ENCODE results near the gene SMAD3.
"Not testable (repeated sequence)": the region's sequence is repeated elsewhere in the genome, so short reads cannot be mapped to it uniquely, and the experiment has no call there.

Gene SMAD3

GRCh38 chr15:67065531-67066005 lies at the start of gene SMAD3:
TSS of gene SMAD3 (plus strand) at chr15:67065602. CDS start at chr15:67066155, 553 bp downstream.
- peak; percentile 84 for DNase-seq

- DNase-seq = no peak
These were observed 48.1 kb upstream of the SMAD3 start for GRCh38 chr15:67017311-67017710.

GRCh38 chr15:67018026-67018425 lies 47.4 kb upstream of the SMAD3 start:
- DNase-seq = no peak

GRCh38 chr15:67018441-67018840 lies 47.0 kb upstream of the SMAD3 start:
- DNase-seq = no peak

GRCh38 chr15:67019069-67019468 lies 46.3 kb upstream of the SMAD3 start:
- DNase-seq = no peak

- no peak for DNase-seq
These were observed 45.4 kb upstream of the SMAD3 start for GRCh38 chr15:67019884-67020520.

GRCh38 chr15:67020668-67021067 lies 44.7 kb upstream of the SMAD3 start:
- DNase-seq = not testable (repeated sequence)

GRCh38 chr15:67021455-67021854 lies 43.9 kb upstream of the SMAD3 start:
- DNase-seq = no peak

- DNase-seq = no peak
These were observed 42.8 kb upstream of the SMAD3 start for GRCh38 chr15:67022587-67023105.

GRCh38 chr15:67023517-67024313 lies 41.7 kb upstream of the SMAD3 start:
- no peak for DNase-seq

- peak; percentile 82 for DNase-seq
These were observed 40.9 kb upstream of the SMAD3 start for GRCh38 chr15:67024314-67024997.

- DNase-seq = no peak
These were observed 40.4 kb upstream of the SMAD3 start for GRCh38 chr15:67024998-67025368.

GRCh38 chr15:67025719-67026609 lies 39.4 kb upstream of the SMAD3 start:
- DNase-seq = no peak

GRCh38 chr15:67026610-67026967 lies 38.8 kb upstream of the SMAD3 start:
- DNase-seq = no peak

GRCh38 chr15:67028440-67028839 lies 37.0 kb upstream of the SMAD3 start:
- DNase-seq = not testable (repeated sequence)

GRCh38 chr15:67030036-67030762 lies 35.2 kb upstream of the SMAD3 start:
- no peak for DNase-seq

- no peak for DNase-seq
These were observed 34.1 kb upstream of the SMAD3 start for GRCh38 chr15:67031331-67031730.

- no peak for DNase-seq
These were observed 32.8 kb upstream of the SMAD3 start for GRCh38 chr15:67032608-67033007.

- no peak for DNase-seq
These were observed 32.4 kb upstream of the SMAD3 start for GRCh38 chr15:67033012-67033411.

GRCh38 chr15:67033571-67034044 lies 31.8 kb upstream of the SMAD3 start:
- DNase-seq = no peak

- DNase-seq = no peak
These were observed 29.5 kb upstream of the SMAD3 start for GRCh38 chr15:67035886-67036285.

Measured in activated CD4-positive, alpha-beta T cell treated with anti-CD3 and anti-CD28 coated beads, Interleukin-2, amount 50 U/mL, for 16 hours (primary cell).